CD4-positive, alpha-beta memory T cell (primary cell): ENCODE measurements around the gene ZNF521. TPM values are rescaled to one million over a fixed set of nuclear protein-coding genes. Genes with fewer than 3 reads are reported as not detected.

Source experiments
- CTCF ChIA-PET: fragments of 350-600 bp; sonication (Branson Sonifier 250); formaldehyde crosslinking; loops from one replicate; lab custom pipeline; 2021; ENCODE audit warnings: inconsistent platforms; ENCODE audit not compliant: partially characterized antibody; lab: Charles Lee
- POLR2A ChIA-PET: fragments of 350-600 bp; sonication (Branson Sonifier 250); formaldehyde crosslinking; loops from one replicate; lab custom pipeline; 2021; ENCODE audit not compliant: partially characterized antibody; lab: Charles Lee
- DNase-seq, 5 donors: peaks; one replicate each; pipeline versions ENCODE4 v3.0.0 to v3.0.0-alpha.2; 2020 to 2022; ENCODE audit warnings: mixed read lengths in 1 of 5
- H3K27ac ChIP-seq: one replicate; pipeline ENCODE4 v1.7.0; 2013; ENCODE audit warnings: low read depth, low read length
- H3K27me3 ChIP-seq: 2 replicates; pipeline ENCODE4 v1.7.0; 2013; ENCODE audit warnings: mild to moderate bottlenecking, low read length, moderate library complexity; ENCODE audit not compliant: insufficient read depth
- H3K36me3 ChIP-seq: 2 replicates; pipeline ENCODE4 v1.7.0; 2013; ENCODE audit warnings: mild to moderate bottlenecking, low read length, moderate library complexity; ENCODE audit not compliant: insufficient read depth
- H3K4me1 ChIP-seq: 2 replicates; pipeline ENCODE4 v1.7.0; 2013; ENCODE audit warnings: mild to moderate bottlenecking, low read length, moderate library complexity; ENCODE audit not compliant: insufficient read depth
- H3K4me3 ChIP-seq, 2 donors: one replicate each; pipeline ENCODE4 v1.7.0; 2013; ENCODE audit warnings: low read length in 2 of 2, mild to moderate bottlenecking in 1 of 2
- H3K9me3 ChIP-seq, 2 donors: one replicate each; pipeline ENCODE4 v1.7.0; 2013; ENCODE audit warnings: low read length in 2 of 2, control low read depth in 1 of 2; ENCODE audit not compliant: control insufficient read depth in 1 of 2
- H3K27ac Mint-ChIP-seq, 7 donors: one replicate each; pipeline ENCODE4 v1.8.0; 2020 to 2021; ENCODE audit warnings: mixed read lengths in 7 of 7, mild to moderate bottlenecking in 6 of 7, inconsistent platforms in 3 of 7, moderate library complexity in 3 of 7
- H3K27me3 Mint-ChIP-seq, 2 donors: one replicate each; pipeline ENCODE4 v1.8.0; 2020 to 2021; ENCODE audit warnings: mixed read lengths in 2 of 2
- H3K36me3 Mint-ChIP-seq, 2 donors: one replicate each; pipeline ENCODE4 v1.8.0; 2020 to 2021; ENCODE audit warnings: mixed read lengths in 2 of 2, inconsistent platforms in 1 of 2, mild to moderate bottlenecking in 1 of 2
- H3K4me1 Mint-ChIP-seq, 4 donors: one replicate each; pipeline ENCODE4 v1.8.0; 2020 to 2021; ENCODE audit warnings: mixed read lengths in 4 of 4, mild to moderate bottlenecking in 1 of 4
- H3K4me3 Mint-ChIP-seq, 8 donors: one replicate each; pipeline ENCODE4 v1.8.0; 2020 to 2021; ENCODE audit warnings: mixed read lengths in 8 of 8, mild to moderate bottlenecking in 7 of 8, moderate library complexity in 6 of 8, inconsistent platforms in 3 of 8
- H3K9me3 Mint-ChIP-seq, 8 donors: one replicate each; pipeline ENCODE4 v1.8.0; 2020 to 2021; ENCODE audit warnings: mixed read lengths in 8 of 8, mild to moderate bottlenecking in 5 of 8, inconsistent platforms in 3 of 8, moderate library complexity in 1 of 8
- intact Hi-C: fragments of 100-400 bp; cut with micrococcal nuclease; formaldehyde crosslinking; loops from one replicate; pipeline ENCODE4 v1.15.1; 2023
- polyA plus RNA-seq, 2 donors: library from polyadenylated mRNA; unstranded; fragments of 300-500 nt; fragmentation: Illumina TruSeq; gene quantifications; one replicate each; pipeline ENCODE4 v1.2.3, GENCODE V29; 2021
- total RNA-seq, 2 experiments: library from RNA; stranded (reverse); gene quantifications; one replicate each; pipeline ENCODE4 v1.2.3, GENCODE V29; 2021

The ZNF521 gene
- total and polyA plus RNA-seq, 4 experiments from 2014 or later: not detected

GRCh38 chr18:25240420-25240770 lies 111.6 kb downstream of the ZNF521 start:
- H3K27ac Mint-ChIP-seq: no peak overlapping the region
- H3K27me3 Mint-ChIP-seq: peaks cover 0 to 1% of the 10 kb centered on the region in 2 donors
- Histone ChIP-seq H3K36me3 (no peaks in the 10 kb centered on the region), H3K27me3 (no peaks in the 10 kb centered on the region), H3K4me1 (no peaks in the 10 kb centered on the region), H3K27ac (no peak overlapping the region), H3K9me3 (no peaks in the 10 kb centered on the region), H3K4me3 (no peak overlapping the region)
- POLR2A ChIA-PET: no interaction called here
- H3K4me1 Mint-ChIP-seq: no peaks in the 10 kb centered on the region
- intact Hi-C loops: no loop called here
- no peak for DNase-seq
- H3K9me3 Mint-ChIP-seq: peaks cover 0 to 2% (median 0%) of the 10 kb centered on the region in 8 donors
- CTCF ChIA-PET: no interaction called here
- H3K36me3 Mint-ChIP-seq: no peaks in the 10 kb centered on the region
- no peak overlapping the region for H3K4me3 Mint-ChIP-seq

- intact Hi-C loops: no loop called here
- Mint-ChIP-seq H3K36me3 (no peaks in the 10 kb centered on the region), H3K27me3 (peaks cover 0 to 1% of the 10 kb centered on the region in 2 donors), H3K9me3 (peaks cover 0 to 2% (median 0%) of the 10 kb centered on the region in 8 donors), H3K4me3 (no peak overlapping the region), H3K4me1 (no peaks in the 10 kb centered on the region), H3K27ac (no peak overlapping the region)
- Histone ChIP-seq H3K27ac (no peak overlapping the region), H3K4me3 (no peak overlapping the region), H3K9me3 (no peaks in the 10 kb centered on the region), H3K27me3 (no peaks in the 10 kb centered on the region), H3K36me3 (no peaks in the 10 kb centered on the region), H3K4me1 (no peaks in the 10 kb centered on the region)
- DNase-seq: no peak
- POLR2A ChIA-PET: no interaction called here
- CTCF ChIA-PET: interaction anchor here (1.5 kb wide), 1 partner anchor 8 kb away, joined by 3 read pairs; no protein-coding TSS in a partner anchor
These were observed 112.2 kb downstream of the ZNF521 start for GRCh38 chr18:25239581-25240419.

- ChIA-PET POLR2A (no interaction called here), CTCF (interaction anchor here (1.5 kb wide), 1 partner anchor 9 kb away, joined by 3 read pairs; no protein-coding TSS in a partner anchor)
- intact Hi-C loops: no loop called here
- no peaks in the 10 kb centered on the region for H3K36me3 Mint-ChIP-seq
- no peak overlapping the region for H3K4me3 ChIP-seq
- no peaks in the 10 kb centered on the region for H3K36me3 ChIP-seq
- H3K4me1 ChIP-seq: no peaks in the 10 kb centered on the region
- no peaks in the 10 kb centered on the region for H3K4me1 Mint-ChIP-seq
- H3K27me3 ChIP-seq: no peaks in the 10 kb centered on the region
- H3K27ac ChIP-seq: no peak overlapping the region
- H3K9me3 ChIP-seq: no peaks in the 10 kb centered on the region
- DNase-seq: no peak
- no peak overlapping the region for H3K27ac Mint-ChIP-seq
- peaks cover 0 to under 1% of the 10 kb centered on the region in 2 donors for H3K27me3 Mint-ChIP-seq
- H3K4me3 Mint-ChIP-seq: no peak overlapping the region
- peaks cover 0 to under 1% (median 0%) of the 10 kb centered on the region in 8 donors for H3K9me3 Mint-ChIP-seq
These were observed 112.8 kb downstream of the ZNF521 start for GRCh38 chr18:25239151-25239550.

- no peaks in the 10 kb centered on the region for H3K4me1 ChIP-seq
- Mint-ChIP-seq H3K4me3 (no peak overlapping the region), H3K9me3 (no peaks in the 10 kb centered on the region), H3K27ac (no peak overlapping the region), H3K36me3 (no peaks in the 10 kb centered on the region), H3K4me1 (no peaks in the 10 kb centered on the region), H3K27me3 (no peaks in the 10 kb centered on the region)
- H3K9me3 ChIP-seq: no peaks in the 10 kb centered on the region
- H3K36me3 ChIP-seq: no peaks in the 10 kb centered on the region
- ChIA-PET CTCF (no interaction called here), POLR2A (no interaction called here)
- no peak overlapping the region for H3K27ac ChIP-seq
- no peaks in the 10 kb centered on the region for H3K27me3 ChIP-seq
- H3K4me3 ChIP-seq: no peak overlapping the region
- no peak for DNase-seq
- intact Hi-C loops: no loop called here
These were observed 114.2 kb downstream of the ZNF521 start for GRCh38 chr18:25237571-25238267.

- H3K27ac ChIP-seq: no peak overlapping the region
- H3K36me3 Mint-ChIP-seq: no peaks in the 10 kb centered on the region
- H3K27me3 Mint-ChIP-seq: no peaks in the 10 kb centered on the region
- no peaks in the 10 kb centered on the region for H3K4me1 Mint-ChIP-seq
- no peak overlapping the region for H3K4me3 ChIP-seq
- POLR2A ChIA-PET: no interaction called here
- CTCF ChIA-PET: no interaction called here
- no peak overlapping the region for H3K4me3 Mint-ChIP-seq
- H3K9me3 Mint-ChIP-seq: no peaks in the 10 kb centered on the region
- H3K27ac Mint-ChIP-seq: no peak overlapping the region
- no peaks in the 10 kb centered on the region for H3K9me3 ChIP-seq
- DNase-seq: no peak
- no peaks in the 10 kb centered on the region for H3K27me3 ChIP-seq
- intact Hi-C loops: no loop called here
- H3K4me1 ChIP-seq: no peaks in the 10 kb centered on the region
- no peaks in the 10 kb centered on the region for H3K36me3 ChIP-seq
These were observed 115.2 kb downstream of the ZNF521 start for GRCh38 chr18:25236736-25237135.

- Mint-ChIP-seq H3K4me3 (no peak overlapping the region), H3K4me1 (no peaks in the 10 kb centered on the region), H3K9me3 (no peaks in the 10 kb centered on the region), H3K36me3 (no peaks in the 10 kb centered on the region), H3K27ac (no peak overlapping the region), H3K27me3 (no peaks in the 10 kb centered on the region)
- ChIA-PET POLR2A (no interaction called here), CTCF (no interaction called here)
- Histone ChIP-seq H3K4me3 (no peak overlapping the region), H3K4me1 (no peaks in the 10 kb centered on the region), H3K27ac (no peak overlapping the region), H3K36me3 (no peaks in the 10 kb centered on the region), H3K9me3 (no peaks in the 10 kb centered on the region), H3K27me3 (no peaks in the 10 kb centered on the region)
- no peak for DNase-seq
- intact Hi-C loops: no loop called here
These were observed 116.4 kb downstream of the ZNF521 start for GRCh38 chr18:25235401-25236042.

- Histone ChIP-seq H3K4me1 (no peaks in the 10 kb centered on the region), H3K4me3 (no peak overlapping the region), H3K9me3 (no peaks in the 10 kb centered on the region), H3K27ac (no peak overlapping the region), H3K27me3 (no peaks in the 10 kb centered on the region), H3K36me3 (no peaks in the 10 kb centered on the region)
- CTCF ChIA-PET: no interaction called here
- Mint-ChIP-seq H3K27me3 (no peaks in the 10 kb centered on the region), H3K27ac (no peak overlapping the region), H3K4me3 (no peak overlapping the region), H3K4me1 (no peaks in the 10 kb centered on the region), H3K9me3 (no peaks in the 10 kb centered on the region), H3K36me3 (no peaks in the 10 kb centered on the region)
- DNase-seq: no peak
- POLR2A ChIA-PET: no interaction called here
- intact Hi-C loops: no loop called here
These were observed 117.1 kb downstream of the ZNF521 start for GRCh38 chr18:25234740-25235345.
